ENCODE data around the gene TNPO3.
"Not testable (repeated sequence)": the region's sequence is repeated elsewhere in the genome, so short reads cannot be mapped to it uniquely, and the experiment has no call there.

Gene TNPO3

DNA sequence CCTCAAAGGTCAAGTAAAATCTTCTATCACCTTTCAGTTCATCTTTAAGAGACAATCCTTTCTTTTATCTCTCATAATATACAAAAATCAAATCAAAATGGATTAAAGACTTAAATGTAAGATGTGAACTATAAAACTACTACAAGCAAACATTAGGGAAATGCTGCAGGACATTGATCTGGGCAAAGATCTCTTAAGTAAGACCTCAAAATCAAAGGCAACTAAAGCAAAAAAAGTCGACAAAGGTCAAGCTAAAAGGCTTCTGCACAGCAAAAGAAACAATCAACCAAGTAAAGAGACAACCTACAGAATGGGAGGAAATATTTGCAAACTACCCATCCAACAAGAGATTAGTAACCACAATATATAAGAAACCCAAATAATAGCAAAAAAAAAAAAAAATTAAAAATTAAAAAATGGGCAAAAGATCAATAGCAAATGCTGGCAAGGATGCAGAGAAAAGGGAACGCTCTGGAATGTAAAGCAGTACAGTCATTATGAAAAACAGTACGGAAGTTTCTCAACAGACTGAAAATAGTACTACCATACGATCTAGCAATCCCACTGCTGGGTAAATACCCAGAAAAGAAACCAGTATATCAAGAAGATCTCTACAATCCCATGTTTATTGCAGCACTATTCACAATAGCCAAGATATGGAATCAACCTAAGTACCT is 41.7 kb downstream of the TNPO3 start:
- no peak for ATAC-seq

- ATAC-seq: no peak
These were observed 42.3 kb downstream of the TNPO3 start for GRCh38 chr7:129012641-129013040.

DNA sequence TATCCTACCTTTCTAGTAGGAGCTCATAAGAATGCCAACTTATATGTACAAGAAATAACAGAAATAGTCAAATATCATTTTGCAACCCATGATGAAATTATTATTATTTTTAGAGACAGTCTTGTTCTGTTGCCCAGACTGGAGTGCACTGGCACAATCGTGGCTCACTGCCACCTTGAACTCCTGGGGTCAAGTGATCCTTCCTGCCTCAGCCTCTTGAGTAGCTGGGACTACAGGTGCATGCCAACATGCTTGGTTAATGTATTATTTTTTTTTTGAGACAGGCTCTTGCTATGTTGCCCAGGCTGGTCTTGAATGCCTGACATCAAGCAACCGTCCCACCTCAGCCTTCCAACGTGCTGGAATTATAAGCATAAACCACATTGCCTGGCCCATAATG is 44.8 kb downstream of the TNPO3 start:
- ATAC-seq: no peak

DNA sequence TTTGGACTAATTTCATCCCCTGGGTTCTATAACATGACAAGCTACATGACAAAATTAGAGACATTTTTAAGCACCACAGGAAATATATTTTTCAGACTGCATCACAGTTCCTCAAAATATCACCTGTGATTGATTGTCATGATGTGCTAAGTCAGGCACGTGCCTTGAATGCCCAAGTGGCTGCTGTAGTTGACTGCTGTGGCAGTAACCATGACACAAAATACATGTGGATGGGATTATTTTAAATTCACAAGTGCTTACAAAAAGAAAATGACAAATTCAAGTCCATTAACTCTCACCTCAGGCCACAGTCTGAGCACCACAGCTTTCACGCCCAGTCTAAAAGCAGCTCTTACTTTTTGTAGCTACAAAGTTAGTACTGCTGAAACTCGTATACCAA is 45.5 kb downstream of the TNPO3 start:
- ATAC-seq: peak in 1 of 2 donors; percentile 5

GRCh38 chr7:129008645-129009414 is 46.1 kb downstream of the TNPO3 start:
- peak; percentile 96 to 98 for ATAC-seq

GRCh38 chr7:129007572-129007971 is 47.3 kb downstream of the TNPO3 start:
- ATAC-seq: no peak

DNA sequence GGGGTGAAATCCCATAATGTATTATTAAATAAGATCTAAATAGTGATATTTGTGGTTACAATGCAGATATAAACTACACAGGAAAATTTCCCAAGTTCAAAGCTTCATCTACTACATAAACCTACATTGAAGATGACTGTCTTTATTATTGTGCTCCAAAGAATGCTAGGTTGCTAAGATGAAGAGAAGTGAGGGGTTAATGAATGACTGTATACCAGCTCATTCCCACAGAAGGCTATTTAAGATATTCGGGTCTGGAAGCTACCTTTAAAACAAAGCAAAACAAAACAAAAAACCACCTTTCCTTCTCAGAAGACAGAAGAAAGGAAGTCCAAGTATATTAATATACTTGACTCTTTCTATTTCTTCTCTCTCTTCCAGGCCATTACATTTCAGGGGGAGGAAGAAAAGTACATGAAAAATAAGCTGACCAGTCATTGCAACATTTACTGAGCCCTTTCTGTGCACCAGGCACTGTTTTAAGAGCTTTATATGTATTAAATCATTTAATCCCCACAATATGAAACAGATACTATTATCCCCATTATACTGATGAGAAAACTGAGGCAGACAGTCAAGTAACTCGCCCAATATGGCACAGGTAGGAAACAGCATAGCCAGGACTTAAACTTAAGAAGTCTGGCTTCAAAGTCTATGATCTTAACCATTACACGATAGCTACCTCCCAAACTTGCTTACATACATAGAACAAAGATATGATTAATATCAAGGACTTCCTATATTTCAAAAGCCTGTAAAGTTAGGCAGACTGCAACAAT is 48.1 kb downstream of the TNPO3 start:
- no peak for ATAC-seq

DNA sequence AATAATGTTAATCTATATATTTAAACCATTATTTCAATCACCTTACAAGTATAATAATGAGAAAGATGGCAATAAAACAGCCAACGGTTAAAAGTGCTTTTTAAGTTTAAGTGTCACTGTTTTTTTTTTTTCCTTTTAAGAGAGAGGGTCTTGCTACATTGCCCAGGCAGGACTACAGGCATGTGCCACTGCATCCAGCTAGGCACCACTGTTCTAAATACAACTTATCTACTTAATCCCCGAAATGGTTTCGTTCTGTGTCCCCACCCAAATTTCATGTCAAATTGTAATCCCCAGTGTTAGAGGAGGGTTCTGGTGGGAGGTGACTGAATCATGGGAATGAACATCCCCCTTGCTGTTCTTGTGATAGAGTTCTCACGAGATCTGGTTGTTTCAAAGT is 49.7 kb downstream of the TNPO3 start:
- ATAC-seq: no peak

DNA sequence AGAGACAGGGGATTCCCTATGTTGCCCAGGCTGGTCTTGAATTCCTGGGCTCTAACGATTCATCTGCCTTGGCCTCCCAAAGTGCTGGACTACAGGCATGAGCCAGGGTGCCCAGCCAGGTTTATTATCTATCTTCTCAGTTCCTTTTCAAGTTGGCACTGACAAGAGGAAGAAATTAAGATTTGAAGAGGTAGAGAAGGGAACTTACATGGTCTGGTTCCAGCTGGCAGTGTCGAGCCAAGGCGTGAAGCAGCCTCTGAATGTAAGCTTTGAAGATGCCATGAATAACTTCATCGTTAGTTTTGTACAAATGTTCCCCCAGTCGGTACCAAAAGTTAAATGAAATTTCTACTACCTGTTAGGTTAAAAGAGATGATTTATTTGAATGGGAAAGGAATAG is 57.7 kb downstream of the TNPO3 start:
- no peak for ATAC-seq

DNA sequence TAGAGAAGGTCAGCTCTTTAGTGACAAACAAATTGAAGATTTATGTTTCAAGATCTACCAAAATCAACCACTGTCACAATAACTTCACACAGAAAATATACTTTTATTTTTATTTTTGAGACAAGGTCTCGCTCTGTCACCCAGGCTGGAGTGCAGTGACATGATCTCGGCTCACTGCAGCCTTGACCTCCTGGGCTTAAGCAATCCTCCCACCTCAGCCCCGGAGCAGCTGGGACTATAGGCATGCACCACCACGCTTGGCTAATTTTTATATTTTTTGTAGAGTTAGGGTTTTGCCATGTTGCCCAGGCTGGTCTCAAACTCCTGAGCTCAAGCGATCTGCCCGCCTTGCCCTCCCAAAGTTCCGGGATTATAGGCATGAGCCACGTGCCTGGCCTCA is 60.4 kb downstream of the TNPO3 start:
- not testable (repeated sequence) for ATAC-seq

- ATAC-seq: no peak
These were observed 61.5 kb downstream of the TNPO3 start for GRCh38 chr7:128993419-128993818.

GRCh38 chr7:128989961-128990360 is 65.0 kb downstream of the TNPO3 start:
- ATAC-seq: no peak

- no peak for ATAC-seq
These were observed 66.5 kb downstream of the TNPO3 start for GRCh38 chr7:128988372-128988771.

DNA sequence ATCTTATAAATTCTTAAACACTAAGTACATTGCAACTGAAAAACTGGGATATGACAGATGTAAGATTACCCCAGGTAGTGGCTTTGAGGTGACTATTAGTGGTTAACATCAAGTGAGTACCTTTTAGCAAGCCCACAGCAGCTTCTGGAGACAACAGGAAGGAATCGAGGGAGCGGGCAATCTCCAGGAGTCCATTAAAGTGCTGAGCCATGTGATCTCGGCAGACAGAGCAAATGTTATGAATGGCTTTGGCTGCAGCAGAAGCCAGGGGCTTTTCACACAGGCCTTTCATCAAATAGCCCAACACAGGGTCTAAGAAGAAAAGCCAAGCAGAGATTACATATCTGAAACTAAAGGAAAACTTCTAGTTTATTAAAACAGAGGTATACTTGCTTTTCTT is 68.3 kb downstream of the TNPO3 start:
- ATAC-seq: no peak

DNA sequence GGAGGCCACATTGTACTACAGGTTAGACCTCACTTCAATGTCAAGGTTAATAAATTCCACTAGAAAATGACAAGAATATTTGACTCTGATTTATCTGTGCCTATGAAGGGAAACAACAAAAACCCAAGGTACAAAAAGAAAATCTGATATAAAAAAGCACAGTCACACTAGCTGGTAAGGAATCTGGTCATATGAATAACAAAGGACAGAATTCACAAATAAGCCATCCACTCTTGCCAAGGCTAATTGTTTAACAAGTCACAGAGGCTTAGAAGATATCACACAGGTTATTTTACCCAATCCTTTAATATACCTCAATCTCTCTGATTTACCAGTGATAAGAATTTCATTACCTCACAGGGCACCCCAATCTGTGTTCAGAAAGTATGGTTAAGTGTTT is 69.3 kb downstream of the TNPO3 start:
- ATAC-seq: no peak

- ATAC-seq: no peak
These were observed 72.8 kb downstream of the TNPO3 start for GRCh38 chr7:128982105-128982504.

DNA sequence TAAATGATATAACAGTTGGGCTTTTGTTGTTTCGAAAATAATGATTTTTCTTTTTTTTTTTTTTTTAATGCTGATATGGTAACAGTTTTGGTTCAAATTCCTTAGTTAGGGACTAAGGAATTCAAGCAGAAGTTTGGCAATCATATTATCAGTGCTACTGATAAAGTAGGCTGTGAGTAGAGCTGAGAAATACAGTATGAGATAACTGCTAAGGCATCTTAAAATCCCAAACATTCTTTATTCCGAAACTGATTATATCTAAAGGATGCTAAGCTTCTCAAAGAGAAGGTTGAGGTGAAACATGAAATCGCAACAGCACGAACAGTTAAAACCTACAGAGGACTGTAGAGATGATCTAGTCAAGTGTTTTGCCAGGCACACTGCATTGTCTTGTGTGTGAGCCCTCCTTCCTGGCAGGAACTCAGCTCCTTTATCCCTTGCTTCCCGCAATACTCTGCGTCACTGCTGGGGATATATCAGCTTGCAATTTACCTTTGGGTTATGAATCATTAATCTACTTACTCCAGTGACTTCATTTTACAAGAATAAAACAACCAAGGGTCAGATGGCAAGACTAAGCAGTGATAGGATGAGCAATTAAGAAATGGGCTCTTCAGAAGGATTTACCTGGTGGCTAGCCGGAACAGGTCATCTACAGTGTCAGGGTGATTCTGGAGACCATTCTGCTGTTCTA is 80.5 kb downstream of the TNPO3 start:
- ATAC-seq: no peak

DNA sequence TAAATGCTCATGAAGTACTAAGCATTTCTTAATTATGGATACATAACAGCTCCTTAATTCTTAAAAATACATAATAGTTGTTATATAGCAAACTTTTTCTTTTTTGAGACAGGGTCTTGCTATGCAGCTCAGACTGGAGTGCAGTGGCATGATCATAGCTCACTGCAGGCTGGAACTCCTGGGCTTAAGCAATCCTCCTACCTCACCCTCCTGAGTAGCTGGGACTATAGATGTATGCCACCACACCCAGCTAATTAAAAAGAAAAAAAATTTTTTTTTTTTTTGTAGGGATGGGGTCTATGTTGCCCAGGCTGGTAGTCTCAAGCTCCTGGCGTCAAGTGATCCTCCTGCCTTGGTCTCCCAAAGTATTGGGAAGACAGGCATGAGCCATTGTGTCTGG is 86.3 kb downstream of the TNPO3 start:
- ATAC-seq: no peak

DNA sequence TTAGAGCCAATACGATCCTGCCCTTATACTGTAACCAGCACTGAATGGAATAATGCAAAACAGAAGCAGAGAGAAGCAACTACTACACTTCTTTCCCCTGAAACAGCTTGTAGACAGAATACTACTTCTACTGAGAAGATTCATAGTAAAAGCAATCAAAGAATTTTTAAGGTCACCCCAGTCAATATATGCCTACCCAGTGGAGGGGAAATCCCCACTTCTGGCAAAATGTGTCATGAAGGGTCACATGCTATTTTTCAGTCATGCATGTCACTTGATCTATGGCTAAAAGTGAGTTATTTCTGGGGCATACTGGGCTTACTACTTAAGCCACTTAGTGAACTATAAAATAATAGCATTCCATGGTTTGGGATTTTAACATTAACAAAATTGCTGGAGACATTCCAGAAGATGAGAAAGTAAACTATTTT is 91.6 kb downstream of the TNPO3 start:
- peak; percentile 94 to 95 for ATAC-seq

DNA sequence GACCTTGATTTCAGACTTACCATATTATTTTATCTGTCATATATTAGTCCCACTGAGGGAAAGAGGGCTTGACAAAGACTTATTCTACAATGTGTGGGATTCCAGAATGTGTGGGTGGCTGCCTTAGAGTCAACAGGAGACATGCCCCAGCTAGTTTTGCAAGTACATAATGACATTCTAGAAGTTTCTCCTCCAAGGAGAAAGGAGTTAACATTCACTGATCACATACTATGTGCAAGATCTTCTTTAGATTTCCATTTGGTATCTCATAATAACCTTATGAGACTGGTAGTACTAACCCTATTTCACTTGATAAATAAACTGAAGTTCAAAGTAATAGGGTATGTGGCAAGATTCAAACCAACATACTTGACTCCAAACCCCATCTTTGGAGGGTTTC is 92.0 kb downstream of the TNPO3 start:
- no peak for ATAC-seq

DNA sequence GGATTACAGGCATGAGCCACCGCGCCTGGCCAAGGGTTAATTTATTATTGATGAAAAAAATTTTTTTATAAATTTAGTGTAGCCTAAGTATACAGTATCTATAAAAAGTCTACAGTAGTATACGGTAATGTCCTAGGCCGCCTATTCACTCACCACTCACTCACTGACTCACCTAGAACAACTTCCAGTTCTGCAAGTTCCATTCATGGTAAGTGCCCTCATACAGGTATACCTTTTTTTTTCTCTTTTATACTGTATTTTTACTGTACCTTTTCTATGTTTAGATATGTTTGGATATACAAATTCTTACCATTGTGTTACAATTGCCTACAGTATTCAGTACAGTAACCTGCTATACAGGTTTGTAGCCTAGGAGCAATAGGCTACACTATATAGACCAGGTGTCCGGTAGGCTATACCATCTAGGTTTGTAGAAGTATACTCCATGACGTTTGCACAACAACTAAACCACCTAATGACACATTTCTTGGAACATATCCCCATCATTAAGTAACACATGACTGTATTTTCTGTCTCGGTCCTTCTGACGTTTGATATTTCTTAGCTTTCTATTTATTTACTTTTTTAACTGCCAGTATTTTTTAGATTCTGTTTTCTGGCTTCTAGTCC is 93.8 kb downstream of the TNPO3 start:
- ATAC-seq: no peak

DNA sequence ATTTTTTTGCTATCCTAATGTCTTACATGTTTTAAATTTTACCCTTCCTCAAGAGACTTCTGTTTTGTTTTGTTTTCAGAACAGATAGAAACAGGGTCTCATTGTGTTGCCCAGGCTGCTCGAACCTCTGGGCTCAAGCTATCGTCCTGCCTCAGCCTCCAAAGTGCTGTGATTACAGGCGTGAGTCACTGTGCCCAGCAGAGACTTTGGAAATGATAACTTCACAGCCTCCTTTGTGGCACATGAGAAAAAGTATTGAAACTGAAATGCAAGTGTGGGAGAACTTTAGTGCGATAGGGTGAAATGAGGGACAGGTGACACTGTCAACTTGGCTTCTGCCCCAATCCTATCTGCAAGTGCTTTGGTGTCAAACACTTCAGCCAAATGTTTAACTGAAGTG is 95.6 kb downstream of the TNPO3 start:
- no peak for ATAC-seq

GRCh38 chr7:128955981-128956380 is 98.9 kb downstream of the TNPO3 start:
- no peak for ATAC-seq
